Erythroblast (primary cell): ENCODE data around the gene ZMYND8.

Experiments
- GATA1 ChIP-seq: IDR thresholded peaks from 2 replicates; pipeline ENCODE4 v1.6.1; 2011; ENCODE audit warnings: low read depth, mild to moderate bottlenecking, control low read depth, low read length, moderate library complexity
- POLR2A ChIP-seq: IDR thresholded peaks from 2 replicates; pipeline ENCODE4 v1.6.1; 2011; ENCODE audit warnings: mild to moderate bottlenecking, low read length

DNA sequence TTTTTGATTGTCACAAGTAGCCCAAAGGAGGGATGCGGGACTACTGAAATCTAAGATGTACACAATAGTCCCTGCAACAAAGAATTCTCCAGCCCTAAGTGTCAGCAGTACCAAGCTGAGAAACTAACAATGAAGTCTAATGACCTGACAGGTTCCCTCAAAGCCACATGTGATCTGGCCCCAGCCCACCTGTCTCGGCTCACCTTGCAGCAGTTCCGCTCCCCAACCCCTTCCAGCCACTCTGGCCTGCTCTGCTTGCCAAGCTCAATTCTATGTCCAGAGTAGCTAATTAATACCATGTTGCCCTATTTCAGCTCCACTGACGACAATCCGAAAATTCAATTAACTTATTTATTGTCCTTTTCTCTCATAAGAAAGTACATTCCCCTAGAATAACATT, 72.1 kb downstream of the ZMYND8 start:
- TF ChIP-seq POLR2A (no peak), GATA1 (no peak)
